GM10847 (cell line): ENCODE measurements around the gene LRRC8E.

Experiments used
- POLR2A ChIP-seq: IDR thresholded peaks from 2 replicates; pipeline ENCODE4 v1.6.1; 2011; ENCODE audit not compliant: insufficient read length; ENCODE audit errors: extremely low read depth

The LRRC8E gene

GRCh38 chr19:7905268-7905667 is 17.0 kb downstream of the LRRC8E start:
- TF ChIP-seq POLR2A = no peak

DNA sequence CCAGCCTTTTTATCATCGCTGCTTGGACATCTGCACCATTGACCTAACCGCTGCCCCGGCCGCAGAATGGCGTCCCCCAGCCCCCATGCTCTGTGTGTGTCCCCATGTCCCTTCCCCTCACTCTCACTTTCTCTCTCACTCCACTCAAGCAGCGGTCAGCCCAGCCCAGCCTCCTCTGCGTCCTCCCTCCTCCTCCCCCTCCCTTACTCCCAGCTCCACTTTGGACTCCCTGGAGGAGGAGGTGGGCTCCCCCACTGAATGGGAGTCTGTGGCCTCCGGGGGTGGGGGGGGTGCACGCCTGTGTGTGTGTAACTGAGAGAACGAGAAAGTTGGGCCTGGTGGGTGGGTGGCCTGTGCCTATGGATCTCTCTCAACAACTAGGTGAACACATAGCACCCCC is 17.5 kb downstream of the LRRC8E start:
- no peak for TF ChIP-seq POLR2A

GRCh38 chr19:7907122-7907521 is 18.8 kb downstream of the LRRC8E start:
- no peak for TF ChIP-seq POLR2A

GRCh38 chr19:7907544-7907943 is 19.2 kb downstream of the LRRC8E start:
- no peak for TF ChIP-seq POLR2A

DNA sequence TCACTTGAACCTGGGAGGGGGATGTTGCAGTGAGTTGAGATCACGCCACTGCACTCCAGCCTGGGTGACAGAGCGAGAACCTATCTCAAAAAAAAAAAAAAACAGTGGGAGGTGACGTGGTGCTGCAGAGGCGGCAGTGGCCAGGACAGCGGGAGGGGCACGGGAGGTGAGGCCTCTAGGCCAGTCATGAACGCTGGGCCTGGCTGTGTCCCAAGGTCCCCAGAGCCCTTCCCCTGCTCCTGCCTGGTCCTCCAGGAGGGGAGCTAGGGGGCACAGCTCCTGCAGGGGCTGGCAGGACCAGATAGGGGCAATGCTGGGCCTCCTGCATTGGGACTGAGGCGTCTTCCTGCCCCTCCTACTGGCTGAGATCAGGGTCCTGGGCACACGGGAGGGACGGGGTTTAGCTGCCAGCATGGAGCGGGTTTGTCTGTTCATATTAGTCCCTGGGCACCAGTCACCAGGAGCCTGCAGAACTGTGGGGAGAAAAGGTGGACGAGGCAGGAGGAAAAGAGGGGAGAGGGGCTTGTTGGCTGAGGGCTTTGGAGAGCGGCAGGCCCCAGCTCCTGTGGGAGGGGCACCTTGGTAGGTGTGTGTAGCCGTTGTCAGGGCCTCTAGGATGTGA is 19.9 kb downstream of the LRRC8E start:
- no peak for TF ChIP-seq POLR2A

DNA sequence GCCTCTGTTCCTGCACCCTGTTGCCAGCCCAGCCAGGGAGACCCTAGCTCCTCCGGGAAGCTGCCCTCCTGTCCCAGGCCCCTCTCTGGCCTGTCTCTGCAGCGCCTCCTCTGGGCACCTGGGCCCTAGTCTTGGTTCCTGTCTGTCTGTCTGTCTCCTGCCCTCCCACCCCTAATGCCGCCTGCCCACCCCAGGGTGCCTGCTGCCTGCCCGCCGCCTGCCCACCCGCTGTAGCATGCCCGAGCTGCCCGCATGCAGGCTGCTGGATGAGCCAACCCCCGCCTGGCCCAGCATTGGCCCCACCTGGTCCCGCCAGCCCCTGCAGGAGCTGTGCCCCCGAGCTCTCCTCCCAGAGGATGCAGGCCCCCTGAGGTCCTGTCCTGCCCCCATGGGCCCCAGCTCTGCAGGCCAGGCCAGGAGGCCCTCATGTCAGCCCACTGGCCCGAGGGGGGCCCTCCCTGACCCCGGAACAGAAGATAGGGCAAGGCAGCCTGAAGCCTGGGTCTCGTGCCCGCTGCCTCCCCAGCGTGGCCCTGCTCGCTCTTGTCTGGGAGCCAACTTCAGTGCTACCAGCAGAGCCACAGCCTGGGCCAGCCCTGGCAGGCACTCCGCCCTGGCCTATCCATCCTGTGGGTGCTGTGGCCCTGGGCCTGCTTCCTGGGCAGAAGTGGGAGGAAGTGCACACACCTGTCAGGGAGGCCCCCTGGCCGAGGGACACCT is 20.6 kb downstream of the LRRC8E start:
- TF ChIP-seq POLR2A = no peak

DNA sequence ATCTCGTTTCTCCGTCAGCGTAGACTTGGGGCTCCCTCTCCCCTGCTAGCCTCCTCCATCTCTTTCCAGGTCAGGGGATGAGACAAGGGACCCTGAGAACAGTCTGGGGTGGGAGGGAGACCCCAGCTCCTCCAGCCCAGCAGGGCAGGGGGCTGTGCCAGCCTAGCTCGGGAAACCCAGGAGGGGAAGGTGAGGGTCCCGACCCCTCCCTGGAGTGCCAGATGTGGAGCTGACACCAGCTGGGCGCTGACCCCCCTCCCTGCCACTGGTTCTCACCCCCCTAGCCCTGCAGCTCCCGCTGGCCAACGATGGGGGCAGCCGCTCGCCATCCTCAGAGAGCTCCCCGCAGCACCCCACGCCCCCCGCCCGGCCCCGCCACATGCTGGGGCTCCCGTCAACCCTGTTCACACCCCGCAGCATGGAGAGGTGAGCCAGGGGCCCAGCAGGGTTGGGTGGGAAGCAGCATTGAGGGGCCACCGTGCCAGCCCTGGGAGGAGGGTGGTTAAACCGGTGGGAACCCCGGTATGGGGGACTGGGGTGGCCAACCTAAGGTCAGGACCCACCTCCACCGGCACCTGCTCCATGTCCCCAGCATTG is 21.3 kb downstream of the LRRC8E start:
- TF ChIP-seq POLR2A = no peak

DNA sequence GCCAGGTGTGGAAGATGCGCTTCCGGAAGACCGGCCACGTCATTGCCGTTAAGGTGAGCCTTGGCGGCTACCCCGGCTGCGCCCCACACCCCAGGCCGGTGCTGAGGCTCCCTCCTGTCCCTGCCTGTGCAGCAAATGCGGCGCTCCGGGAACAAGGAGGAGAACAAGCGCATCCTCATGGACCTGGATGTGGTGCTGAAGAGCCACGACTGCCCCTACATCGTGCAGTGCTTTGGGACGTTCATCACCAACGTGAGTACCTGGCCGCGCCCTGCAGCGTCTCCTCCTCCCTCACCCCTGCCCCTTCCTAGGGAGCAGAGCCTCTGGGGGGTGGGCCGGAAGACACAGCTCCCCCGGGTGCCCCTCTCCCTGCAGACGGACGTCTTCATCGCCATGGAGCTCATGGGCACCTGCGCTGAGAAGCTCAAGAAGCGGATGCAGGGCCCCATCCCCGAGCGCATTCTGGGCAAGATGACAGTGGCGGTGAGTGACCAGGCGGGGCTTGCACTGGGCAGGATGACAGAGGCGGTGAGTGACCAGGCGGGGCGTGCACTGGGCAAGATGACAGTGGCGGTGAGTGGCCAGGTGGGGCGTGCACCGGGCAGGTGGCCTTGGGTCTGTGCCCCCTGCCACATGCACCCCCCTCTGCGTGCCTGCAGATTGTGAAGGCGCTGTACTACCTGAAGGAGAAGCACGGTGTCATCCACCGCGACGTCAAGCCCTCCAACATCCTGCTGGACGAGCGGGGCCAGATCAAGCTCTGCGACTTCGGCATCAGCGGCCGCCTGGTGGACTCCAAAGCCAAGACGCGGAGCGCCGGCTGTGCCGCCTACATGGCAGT is 22.2 kb downstream of the LRRC8E start:
- TF ChIP-seq POLR2A = no peak

DNA sequence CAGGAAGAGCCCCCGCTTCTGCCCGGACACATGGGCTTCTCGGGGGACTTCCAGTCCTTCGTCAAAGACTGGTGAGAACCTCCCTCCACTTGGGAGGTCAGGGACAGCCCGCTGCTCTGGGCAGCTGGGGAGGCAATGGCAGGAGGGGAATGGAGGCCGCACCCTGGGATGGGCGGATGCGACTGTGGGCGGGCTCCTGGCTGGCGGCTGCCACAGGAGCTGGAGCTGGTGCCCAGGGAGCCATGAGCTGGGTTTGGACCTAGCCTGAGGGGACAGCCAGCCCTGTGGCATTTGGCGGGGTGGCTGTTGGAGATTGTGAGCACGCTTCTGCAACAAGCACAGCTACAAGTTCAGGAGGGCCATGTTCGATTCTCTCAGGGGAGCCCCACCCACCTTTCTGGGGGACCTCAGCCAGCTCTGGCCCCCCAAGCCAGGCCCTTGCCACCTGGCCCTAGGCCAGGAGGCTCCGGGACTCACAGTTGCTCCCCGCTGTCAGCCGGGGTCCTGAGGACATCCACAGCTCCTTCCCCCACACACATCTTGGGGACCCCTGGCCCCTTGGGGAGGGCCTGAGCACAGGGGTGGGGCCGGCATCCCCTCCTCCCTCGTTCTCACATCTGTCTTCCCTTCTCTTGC is 23.3 kb downstream of the LRRC8E start:
- no peak for TF ChIP-seq POLR2A

DNA sequence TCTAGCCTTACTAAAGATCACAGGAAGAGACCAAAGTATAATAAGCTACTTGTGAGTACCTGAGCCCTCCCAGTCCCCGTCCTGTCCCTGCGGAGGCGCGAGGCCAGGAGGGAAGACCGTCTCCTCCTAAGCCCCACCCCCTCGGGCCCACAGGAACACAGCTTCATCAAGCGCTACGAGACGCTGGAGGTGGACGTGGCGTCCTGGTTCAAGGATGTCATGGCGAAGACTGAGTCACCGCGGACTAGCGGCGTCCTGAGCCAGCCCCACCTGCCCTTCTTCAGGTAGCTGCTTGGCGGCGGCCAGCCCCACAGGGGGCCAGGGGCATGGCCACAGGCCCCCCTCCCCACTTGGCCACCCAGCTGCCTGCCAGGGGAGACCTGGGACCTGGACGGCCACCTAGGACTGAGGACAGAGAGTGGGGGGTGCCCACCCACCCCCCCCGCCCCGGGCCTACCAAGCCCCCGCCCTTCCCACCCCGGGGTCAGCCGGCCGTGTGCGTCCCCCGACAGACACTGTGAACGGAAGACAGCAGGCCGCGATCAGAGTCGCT is 23.9 kb downstream of the LRRC8E start:
- no peak for TF ChIP-seq POLR2A

- TF ChIP-seq POLR2A = no peak
Observed at GRCh38 chr19:7912697-7913564, 24.6 kb downstream of the LRRC8E start.

DNA sequence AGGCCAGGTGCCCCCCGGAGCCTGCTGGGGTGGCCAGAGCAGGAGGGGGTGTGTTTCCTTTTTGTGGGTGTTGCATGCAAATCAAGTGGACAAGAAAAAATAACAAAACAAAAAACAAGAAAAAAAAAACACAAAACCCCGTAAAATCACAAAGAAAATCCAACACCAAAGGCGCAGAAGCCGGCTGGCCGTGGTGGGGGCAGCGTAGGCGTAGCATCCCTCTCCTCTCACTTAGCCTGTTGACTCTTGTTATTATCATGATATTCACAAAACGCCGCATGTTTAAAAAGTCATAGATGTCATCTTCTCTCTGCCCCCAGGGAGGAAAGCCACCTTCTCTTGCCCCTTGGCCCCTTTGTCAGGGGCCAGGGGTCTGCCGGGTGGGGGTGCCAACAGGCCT is 25.3 kb downstream of the LRRC8E start:
- TF ChIP-seq POLR2A = no peak

DNA sequence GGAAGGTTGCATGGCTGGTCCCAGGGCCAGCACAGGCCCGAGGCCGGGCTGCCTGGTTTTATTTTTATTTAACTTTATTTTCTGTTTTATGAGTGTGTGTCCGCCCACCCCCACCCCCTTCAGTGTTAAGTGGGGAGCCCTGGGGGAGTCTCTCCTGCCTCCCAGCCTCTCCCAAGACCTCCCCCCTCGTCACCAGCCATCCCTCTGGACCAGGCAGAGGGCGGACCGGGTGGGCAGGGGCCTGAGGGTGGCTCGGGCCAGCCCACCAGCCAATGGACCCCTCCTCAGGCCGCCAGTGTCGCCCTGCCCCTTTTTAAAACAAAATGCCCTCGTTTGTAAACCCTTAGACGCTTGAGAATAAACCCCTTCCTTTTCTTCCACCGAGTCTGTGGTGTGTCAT is 25.8 kb downstream of the LRRC8E start:
- no peak for TF ChIP-seq POLR2A

GRCh38 chr19:7914598-7915045 is 26.3 kb downstream of the LRRC8E start, which contains the start of gene TGFBR3L:
TGFBR3L (plus strand) TSS chr19:7914830.
- TF ChIP-seq POLR2A = no peak
